Kasumi-1 (cell line): ENCODE measurements around the gene ARL15.

Experiments
- DNase-seq, 2 experiments: peaks; one replicate each; lab custom pipeline; 2025; lab: John Stamatoyannopoulos, UW

The ARL15 gene

GRCh38 chr5:54285686-54286085, 24.7 kb downstream of the ARL15 start:
- DNase-seq = no peak

- no peak for DNase-seq
Measured at GRCh38 chr5:54284586-54284985, 25.8 kb downstream of the ARL15 start.

GRCh38 chr5:54282876-54283275, 27.5 kb downstream of the ARL15 start:
- no peak for DNase-seq

- no peak for DNase-seq
Measured at GRCh38 chr5:54281960-54282692, 28.2 kb downstream of the ARL15 start.

GRCh38 chr5:54279960-54280359, 30.4 kb downstream of the ARL15 start:
- no peak for DNase-seq

- no peak for DNase-seq
Measured at GRCh38 chr5:54278979-54279717, 31.2 kb downstream of the ARL15 start.

GRCh38 chr5:54278036-54278830, 32.1 kb downstream of the ARL15 start:
- no peak for DNase-seq

GRCh38 chr5:54276048-54276447, 34.3 kb downstream of the ARL15 start:
- DNase-seq = no peak

- DNase-seq = no peak
Measured at GRCh38 chr5:54275361-54275760, 35.0 kb downstream of the ARL15 start.

GRCh38 chr5:54274944-54275343, 35.4 kb downstream of the ARL15 start:
- DNase-seq = no peak

- no peak for DNase-seq
Measured at GRCh38 chr5:54273715-54274114, 36.7 kb downstream of the ARL15 start.

GRCh38 chr5:54272746-54273145, 37.6 kb downstream of the ARL15 start:
- DNase-seq = no peak

- no peak for DNase-seq
Measured at GRCh38 chr5:54270326-54270725, 40.0 kb downstream of the ARL15 start.

GRCh38 chr5:54264574-54264973, 45.8 kb downstream of the ARL15 start:
- no peak for DNase-seq

- no peak for DNase-seq
Measured at GRCh38 chr5:54263447-54263846, 46.9 kb downstream of the ARL15 start.

- no peak for DNase-seq
Measured at GRCh38 chr5:54261596-54261995, 48.8 kb downstream of the ARL15 start.

GRCh38 chr5:54259981-54260380, 50.4 kb downstream of the ARL15 start:
- DNase-seq = no peak

GRCh38 chr5:54259090-54259489, 51.3 kb downstream of the ARL15 start:
- DNase-seq = no peak

GRCh38 chr5:54257366-54258118, 52.8 kb downstream of the ARL15 start:
- no peak for DNase-seq

GRCh38 chr5:54254482-54255198, 55.7 kb downstream of the ARL15 start:
- peak in 1 of 2 experiments; percentile 4 for DNase-seq

GRCh38 chr5:54251981-54252380, 58.4 kb downstream of the ARL15 start:
- no peak for DNase-seq
